HG03025 (cell line): ENCODE data around the gene CLIC6.

Source experiments
- ATAC-seq: cut with Tn5 transposase; IDR thresholded peaks from one replicate; pipeline ENCODE4 v1.9.1; 2021; ENCODE audit warnings: mild to moderate bottlenecking, moderate library complexity; ENCODE audit not compliant: unreplicated experiment, low FRiP score

The CLIC6 gene

DNA sequence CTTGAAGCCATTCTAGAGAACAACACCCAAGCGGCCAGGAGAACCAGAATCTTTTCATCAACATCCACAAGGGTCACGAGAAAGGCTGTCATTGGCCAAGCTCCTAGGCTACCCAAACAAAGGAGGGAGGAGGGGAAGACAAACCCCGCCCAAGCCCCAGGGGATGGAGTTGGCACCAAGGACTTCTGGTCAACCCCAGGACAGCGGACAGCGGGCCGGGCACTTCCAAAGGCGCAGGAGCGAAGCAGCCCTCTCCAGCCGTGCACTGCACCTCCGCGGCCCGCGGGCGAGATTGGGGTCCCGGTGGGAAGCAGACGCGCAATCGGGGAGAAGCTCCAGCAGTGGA is at the start of gene CLIC6:
CLIC6 (plus strand) TSS at position 192 of the 346 bp plus-strand sequence. CDS start 395 bp downstream, outside the sequence.
- no peak for ATAC-seq

- ATAC-seq, result no peak
Measured at GRCh38 chr21:34619841-34620665, 48.7 kb upstream of the CLIC6 start.

DNA sequence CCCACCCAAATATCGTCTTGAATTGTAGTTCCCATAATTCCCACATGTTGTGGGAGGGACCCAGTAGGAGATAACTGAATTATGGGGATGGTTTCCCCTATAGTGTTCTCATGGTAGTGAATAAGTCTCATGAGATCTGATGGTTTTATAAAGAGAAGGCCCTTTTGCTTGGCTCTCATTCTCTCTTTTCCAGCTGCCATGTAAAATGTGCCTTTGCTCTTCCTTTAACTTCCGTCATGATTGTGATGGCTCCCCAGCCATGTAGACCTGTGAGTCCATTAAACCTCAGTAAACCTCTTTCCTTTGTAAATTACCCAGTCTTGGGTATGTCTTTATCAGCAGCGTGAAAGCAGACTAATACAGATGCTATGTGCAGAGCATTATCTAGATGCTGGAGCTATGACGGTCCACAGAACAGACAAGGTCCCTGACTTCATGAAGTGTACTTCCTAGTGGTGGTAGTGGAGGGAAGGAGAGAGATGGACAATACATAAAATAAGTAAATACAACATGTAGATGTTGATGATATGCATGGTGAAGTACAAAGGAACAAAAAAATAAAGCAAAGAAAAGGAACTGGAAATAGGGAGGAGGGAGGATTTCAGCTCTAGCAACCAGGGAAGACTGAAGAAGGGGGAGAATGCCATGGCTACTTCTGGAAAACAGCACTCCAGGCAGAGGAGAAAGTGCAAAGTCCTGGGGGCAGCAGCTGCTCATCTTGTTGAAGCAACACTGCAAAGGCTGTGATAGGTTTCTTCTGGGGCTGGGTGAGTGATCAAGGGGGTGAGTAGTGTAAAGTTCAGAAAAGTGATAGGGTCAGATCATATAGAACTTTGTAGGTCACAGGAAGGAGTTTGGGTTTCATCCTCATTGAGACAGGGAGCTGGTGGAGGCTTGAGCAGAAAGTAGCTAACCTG is 47.1 kb upstream of the CLIC6 start:
- no peak for ATAC-seq

DNA sequence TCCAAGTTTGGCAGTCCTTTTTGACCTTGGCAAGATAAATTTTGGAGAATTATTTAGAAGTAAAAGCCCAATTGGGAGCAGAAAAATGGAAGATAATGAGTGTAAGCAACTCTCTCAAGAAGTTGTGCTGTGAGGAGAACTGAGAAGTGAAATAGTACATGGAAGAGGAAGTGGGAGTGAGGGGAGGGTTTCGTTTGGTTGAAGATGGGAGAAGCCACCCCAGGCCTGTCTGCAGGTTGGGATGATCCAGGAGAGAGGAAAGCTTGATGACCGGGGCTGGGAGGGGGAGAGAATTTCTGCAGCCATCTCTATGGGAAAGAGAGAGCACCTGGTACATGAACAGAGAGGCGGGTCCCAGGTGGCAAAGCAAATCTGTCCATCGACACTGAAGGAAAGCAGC is 45.3 kb upstream of the CLIC6 start:
- no peak for ATAC-seq

DNA sequence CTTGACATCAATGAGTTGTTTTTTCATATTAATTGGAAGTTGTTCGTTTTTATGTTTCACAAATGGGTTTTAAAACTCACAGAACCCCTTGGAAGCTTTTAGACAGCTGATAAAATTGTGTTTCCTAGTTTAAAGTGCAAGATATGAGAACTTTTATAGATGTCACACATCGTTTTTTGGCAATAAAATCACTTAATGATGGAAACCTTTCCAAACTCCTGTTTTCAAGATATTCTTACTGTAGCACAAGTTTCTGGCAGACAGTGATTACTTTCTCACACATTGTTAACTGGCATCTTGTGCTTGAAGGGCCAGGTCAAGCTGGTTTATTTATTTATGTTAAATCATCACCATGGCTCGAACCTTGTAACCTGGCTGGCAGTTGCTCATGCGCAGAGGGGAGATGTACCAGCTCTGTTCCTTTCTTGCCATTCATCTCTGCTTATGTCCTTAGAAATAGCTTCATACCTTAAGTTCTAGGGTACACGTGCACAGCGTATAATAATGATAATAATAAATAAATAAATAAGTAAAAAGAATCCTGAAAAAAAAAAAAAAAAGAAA is 43.7 kb upstream of the CLIC6 start:
- no peak for ATAC-seq

GRCh38 chr21:34626131-34626530 is 42.7 kb upstream of the CLIC6 start:
- no peak for ATAC-seq

- ATAC-seq, result no peak
Measured at GRCh38 chr21:34630536-34631143, 38.2 kb upstream of the CLIC6 start.

DNA sequence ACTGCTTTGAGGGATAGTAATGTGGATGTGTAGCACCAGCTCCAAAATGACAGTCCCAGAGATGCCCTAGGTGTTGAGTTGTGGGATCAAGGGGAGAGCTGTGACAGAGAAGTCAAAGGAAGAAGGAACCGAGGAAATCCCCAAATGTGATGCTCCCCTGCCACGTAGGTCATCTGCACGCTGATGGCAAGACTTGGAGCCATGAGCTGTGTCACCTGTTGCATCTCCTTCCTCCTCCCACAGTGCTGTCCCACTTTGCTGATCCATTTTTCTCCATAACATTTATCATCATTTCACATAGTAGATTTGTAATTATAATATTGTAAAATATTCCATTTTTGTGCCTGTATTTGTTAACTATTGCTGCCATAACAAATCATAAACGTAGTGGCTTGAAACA is 36.3 kb upstream of the CLIC6 start:
- no peak for ATAC-seq

GRCh38 chr21:34635307-34635706 is 33.5 kb upstream of the CLIC6 start:
- ATAC-seq, result no peak

GRCh38 chr21:34636961-34637360 is 31.8 kb upstream of the CLIC6 start:
- no peak for ATAC-seq

- no peak for ATAC-seq
Measured at GRCh38 chr21:34639250-34639649, 29.5 kb upstream of the CLIC6 start.

DNA sequence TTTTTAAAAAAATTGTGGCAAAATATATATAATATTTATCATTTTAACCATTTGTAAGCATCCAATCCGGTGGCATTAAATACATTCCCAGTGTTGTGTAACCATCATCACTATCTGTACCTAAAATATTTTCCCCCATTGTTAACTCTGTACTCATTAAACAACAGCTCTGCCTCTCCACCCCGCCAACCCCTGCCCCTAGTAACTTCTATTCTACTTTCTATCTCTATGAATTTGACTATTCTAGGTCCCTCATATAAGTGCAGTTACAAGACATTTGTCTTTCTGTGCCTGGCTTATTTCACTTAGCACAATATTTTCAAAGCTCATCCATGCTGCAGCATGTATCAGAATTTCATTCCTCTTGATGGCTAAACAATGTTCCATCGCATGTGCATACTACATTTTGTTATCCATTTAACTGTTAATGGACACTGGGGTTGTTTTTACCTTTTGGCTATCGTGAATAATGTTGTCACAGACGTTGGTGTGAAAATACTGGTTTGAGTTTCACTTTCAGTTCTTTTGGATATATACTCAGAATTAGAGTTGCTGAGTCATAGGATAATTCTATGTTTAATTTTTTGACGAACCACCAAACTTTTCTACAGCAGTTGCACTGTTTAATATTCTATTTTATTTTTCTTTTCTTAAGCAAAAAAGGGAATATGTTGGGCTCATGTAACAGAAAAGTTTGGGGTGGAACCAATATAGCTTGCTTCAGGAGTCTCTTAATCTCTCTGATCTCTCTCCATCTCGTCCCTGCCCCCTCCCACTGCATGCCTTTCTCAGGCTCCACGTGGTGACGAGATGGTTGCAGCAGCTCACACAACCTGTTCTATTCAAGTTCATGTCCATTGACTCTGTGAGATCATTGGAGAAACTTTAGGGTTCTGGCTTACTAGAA is 28.7 kb upstream of the CLIC6 start:
- ATAC-seq, result no peak

DNA sequence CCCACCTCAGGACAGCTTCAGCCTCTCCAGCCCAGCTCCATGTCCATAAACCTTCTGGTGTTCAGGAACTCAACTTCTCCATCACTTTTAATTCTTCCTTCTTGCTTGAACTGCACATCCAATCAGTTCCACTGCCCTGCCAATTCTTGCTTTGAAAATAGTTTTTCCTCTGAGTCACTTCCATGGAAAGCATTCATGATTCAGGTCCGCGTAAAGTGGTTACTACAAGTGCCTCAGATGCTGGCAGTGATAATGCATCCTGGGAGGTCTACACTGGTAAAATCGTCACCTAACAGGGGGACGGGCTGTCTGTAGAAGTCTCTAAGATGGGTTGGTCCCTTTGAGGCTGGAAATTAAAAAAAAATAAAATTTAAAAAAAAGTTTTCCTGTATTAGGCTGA is 27.9 kb upstream of the CLIC6 start:
- no peak for ATAC-seq

DNA sequence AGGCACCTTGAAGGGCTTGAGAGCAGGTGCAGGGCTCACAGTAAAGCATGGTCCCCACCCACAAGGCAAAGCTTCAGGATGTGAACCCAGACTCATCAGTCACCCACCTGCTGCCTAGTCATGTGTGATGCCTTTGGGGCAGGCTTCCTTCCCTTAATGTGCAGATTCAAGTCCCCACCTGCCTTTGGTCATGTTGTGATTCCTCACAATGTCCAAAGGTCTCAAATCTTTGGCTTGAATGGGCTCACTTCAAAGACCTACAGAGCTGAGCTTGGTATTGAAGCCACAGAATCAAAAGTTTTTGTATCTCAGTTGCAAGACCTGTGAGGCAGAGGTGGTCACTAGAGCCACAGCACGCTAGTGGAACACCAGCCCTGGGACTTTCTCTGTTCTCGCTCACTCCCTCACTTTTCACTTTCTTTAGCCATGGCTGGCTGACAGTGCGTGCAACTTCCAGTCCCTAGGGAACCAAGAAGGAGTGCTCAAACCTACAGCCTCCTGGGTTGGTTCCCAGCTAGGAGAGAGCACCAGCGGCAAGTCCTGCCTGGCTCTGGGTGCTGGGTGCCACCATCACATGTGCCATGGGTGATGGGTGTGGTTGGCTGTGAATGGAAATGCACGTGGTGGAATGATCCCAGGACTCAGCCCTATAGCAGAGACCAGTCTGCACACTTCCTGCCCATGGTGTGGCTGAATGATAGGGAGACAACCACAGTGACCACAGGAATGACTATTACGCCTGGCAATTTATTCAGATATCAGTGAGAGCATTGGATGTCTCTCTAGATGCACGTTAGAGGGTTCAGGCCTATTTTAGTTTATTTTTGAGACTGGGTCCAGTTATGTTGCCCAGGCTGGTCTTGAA is 26.4 kb upstream of the CLIC6 start:
- ATAC-seq, result peak; percentile 44

DNA sequence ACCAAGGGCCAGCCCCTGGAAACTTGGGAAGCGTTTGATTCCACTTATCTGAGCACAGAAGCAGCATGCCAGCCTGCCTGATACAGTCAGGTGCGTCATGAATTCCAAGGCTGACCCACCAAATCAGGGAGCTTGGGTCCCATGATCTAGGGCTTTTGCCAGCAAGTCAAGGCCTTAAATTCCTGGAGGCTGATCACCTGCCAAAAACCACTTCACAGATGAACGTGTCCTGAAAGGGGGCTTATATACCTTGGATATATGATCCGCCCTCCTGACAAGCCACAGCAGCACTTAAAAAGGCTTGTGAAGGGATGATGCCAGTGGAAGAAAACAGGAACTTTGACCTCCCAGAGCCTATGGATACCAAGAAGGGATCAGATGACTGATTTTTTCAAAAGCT is 24.0 kb upstream of the CLIC6 start:
- no peak for ATAC-seq

GRCh38 chr21:34647555-34647954 is 21.2 kb upstream of the CLIC6 start:
- ATAC-seq, result no peak

DNA sequence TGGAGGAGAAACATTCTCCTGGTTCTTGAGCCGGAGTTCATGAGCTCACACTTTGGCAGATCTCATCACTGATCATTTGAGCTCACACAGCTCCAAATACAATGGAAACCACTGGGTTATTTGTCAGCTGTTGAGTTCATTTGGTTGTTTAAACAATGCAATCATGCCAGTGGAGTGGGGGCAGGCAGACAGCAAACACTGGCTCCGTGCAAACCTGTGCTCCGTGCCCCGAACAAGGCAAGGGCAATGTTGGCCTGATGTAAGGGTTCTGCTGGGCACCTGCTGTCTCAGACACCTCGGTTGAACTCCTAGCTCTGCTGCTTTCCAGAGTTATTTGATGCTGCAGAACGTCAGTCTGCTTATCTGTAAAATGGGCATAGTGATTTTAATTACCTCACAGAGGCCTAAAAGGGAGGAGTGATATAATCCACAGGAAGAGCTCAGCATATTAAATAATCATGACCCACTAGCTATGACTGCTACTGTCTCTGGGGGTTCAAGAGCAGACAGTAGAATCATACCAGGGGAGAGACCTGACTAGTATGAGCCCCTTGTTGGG is 20.0 kb upstream of the CLIC6 start:
- no peak for ATAC-seq

DNA sequence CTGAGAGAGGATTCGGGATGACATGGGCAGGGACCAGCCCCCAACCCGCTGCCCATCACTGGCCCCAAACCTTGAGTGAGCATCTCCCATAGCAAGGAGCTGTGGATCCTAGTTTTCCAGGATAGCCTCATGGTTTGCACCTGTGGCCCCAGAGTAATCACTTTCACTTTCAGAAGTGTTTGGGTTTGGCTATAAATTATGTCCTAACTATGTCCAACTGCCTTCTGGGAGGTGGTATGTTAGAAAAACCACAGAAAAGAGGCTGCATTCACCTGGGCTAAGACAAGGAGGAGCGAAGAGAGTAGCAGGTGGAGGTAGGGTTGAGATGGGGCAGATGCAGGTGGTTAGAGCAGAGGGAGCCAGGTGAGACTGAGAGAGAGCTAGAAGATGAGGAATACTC is 19.4 kb upstream of the CLIC6 start:
- ATAC-seq, result no peak
